Ishikawa (cell line): ENCODE results near the gene CNTF.

ENCODE experiments used
- CEBPB ChIP-seq: IDR thresholded peaks from 2 replicates; pipeline ENCODE4 v1.6.1; 2012
- CREB1 ChIP-seq: IDR thresholded peaks from 2 replicates; pipeline ENCODE4 v1.6.1; 2012; ENCODE audit warnings: low read depth
- EGR1 ChIP-seq: IDR thresholded peaks from 2 replicates; pipeline ENCODE4 v1.6.1; 2012
- EP300 ChIP-seq: IDR thresholded peaks from 2 replicates; pipeline ENCODE4 v1.6.1; 2012; ENCODE audit warnings: borderline replicate concordance
- FOXM1 ChIP-seq: IDR thresholded peaks from 2 replicates; pipeline ENCODE4 v1.6.1; 2012; ENCODE audit warnings: low read depth, borderline replicate concordance
- NFIC ChIP-seq: IDR thresholded peaks from 2 replicates; pipeline ENCODE4 v1.6.1; 2012
- RAD21 ChIP-seq: IDR thresholded peaks from 2 replicates; pipeline ENCODE4 v1.6.1; 2012; ENCODE audit warnings: low read depth
- TAF1 ChIP-seq: IDR thresholded peaks from 2 replicates; pipeline ENCODE4 v1.6.1; 2012; ENCODE audit warnings: low read depth, mild to moderate bottlenecking
- TCF12 ChIP-seq: IDR thresholded peaks from 2 replicates; pipeline ENCODE4 v1.6.1; 2012; ENCODE audit warnings: low read depth
- TEAD4 ChIP-seq: IDR thresholded peaks from 2 replicates; pipeline ENCODE4 v1.6.1; 2012
- YY1 ChIP-seq: IDR thresholded peaks from 2 replicates; pipeline ENCODE4 v1.6.1; 2012; ENCODE audit warnings: low read depth
- ZBTB7A ChIP-seq: IDR thresholded peaks from 2 replicates; pipeline ENCODE4 v1.6.1; 2012; ENCODE audit warnings: low read depth
- TF ChIP-seq, protein P1 (sequence below): IDR thresholded peaks from 2 replicates; pipeline ENCODE4 v1.6.1; 2012
- TF ChIP-seq, protein P2 (sequence below): IDR thresholded peaks from 2 replicates; pipeline ENCODE4 v1.6.1; 2012
- TF ChIP-seq, protein P3 (sequence below): IDR thresholded peaks from 2 replicates; pipeline ENCODE4 v1.6.1; 2012; ENCODE audit warnings: low read depth, mild to moderate bottlenecking

Gene CNTF

DNA sequence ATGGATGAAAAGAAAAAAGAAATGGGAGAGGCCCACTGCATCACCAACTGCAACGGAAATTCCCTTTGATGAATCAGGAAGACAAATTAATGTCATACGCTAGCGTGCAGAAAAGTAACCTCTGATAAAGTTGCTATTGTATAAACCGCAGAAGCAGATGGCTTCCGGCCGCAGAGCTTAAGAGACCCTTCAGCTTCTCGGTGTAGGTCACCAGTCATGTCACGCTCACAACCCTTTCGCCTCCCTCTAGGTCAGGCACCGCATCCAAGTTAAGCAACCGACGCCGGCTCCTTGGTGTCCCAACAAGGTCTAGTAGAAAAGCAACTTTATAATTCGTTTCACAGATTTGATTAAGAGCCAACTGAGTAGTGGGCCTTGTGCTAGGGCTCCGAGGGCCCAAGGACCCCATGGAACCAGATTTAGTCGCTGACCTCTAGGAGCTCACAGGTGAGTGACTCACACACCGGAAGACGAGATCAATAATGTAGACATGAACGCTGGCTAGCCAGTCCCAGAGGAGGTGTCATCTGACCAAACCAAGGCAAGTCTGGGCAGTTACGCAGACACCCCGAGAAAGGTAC is 44.8 kb upstream of the CNTF start:
- TF ChIP-seq, protein P1, sequence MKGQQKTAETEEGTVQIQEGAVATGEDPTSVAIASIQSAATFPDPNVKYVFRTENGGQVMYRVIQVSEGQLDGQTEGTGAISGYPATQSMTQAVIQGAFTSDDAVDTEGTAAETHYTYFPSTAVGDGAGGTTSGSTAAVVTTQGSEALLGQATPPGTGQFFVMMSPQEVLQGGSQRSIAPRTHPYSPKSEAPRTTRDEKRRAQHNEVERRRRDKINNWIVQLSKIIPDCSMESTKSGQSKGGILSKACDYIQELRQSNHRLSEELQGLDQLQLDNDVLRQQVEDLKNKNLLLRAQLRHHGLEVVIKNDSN = peak; percentile 64
- TF ChIP-seq TEAD4 = no peak
- peak; percentile 52; the same call in 1 of the 2 replicates for TF ChIP-seq TAF1
- peak; percentile 41; the same call in 1 of the 2 replicates for TF ChIP-seq NFIC
- TF ChIP-seq, protein P2, sequence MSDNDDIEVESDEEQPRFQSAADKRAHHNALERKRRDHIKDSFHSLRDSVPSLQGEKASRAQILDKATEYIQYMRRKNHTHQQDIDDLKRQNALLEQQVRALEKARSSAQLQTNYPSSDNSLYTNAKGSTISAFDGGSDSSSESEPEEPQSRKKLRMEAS = no peak
- no peak for TF ChIP-seq CEBPB
- TF ChIP-seq, protein P3, sequence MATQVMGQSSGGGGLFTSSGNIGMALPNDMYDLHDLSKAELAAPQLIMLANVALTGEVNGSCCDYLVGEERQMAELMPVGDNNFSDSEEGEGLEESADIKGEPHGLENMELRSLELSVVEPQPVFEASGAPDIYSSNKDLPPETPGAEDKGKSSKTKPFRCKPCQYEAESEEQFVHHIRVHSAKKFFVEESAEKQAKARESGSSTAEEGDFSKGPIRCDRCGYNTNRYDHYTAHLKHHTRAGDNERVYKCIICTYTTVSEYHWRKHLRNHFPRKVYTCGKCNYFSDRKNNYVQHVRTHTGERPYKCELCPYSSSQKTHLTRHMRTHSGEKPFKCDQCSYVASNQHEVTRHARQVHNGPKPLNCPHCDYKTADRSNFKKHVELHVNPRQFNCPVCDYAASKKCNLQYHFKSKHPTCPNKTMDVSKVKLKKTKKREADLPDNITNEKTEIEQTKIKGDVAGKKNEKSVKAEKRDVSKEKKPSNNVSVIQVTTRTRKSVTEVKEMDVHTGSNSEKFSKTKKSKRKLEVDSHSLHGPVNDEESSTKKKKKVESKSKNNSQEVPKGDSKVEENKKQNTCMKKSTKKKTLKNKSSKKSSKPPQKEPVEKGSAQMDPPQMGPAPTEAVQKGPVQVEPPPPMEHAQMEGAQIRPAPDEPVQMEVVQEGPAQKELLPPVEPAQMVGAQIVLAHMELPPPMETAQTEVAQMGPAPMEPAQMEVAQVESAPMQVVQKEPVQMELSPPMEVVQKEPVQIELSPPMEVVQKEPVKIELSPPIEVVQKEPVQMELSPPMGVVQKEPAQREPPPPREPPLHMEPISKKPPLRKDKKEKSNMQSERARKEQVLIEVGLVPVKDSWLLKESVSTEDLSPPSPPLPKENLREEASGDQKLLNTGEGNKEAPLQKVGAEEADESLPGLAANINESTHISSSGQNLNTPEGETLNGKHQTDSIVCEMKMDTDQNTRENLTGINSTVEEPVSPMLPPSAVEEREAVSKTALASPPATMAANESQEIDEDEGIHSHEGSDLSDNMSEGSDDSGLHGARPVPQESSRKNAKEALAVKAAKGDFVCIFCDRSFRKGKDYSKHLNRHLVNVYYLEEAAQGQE = no peak
- no peak for TF ChIP-seq EGR1
- no peak for TF ChIP-seq CREB1

- TF ChIP-seq ZBTB7A (no peak), TCF12 (peak; percentile 63; the same call in 1 of the 2 replicates), CREB1 (peak; percentile 65), TAF1 (0 out of 2 replicates have a peak, but pooled peaks have one; percentile 31), EP300 (no peak), YY1 (peak; percentile 88)
- TF ChIP-seq, protein P2 = peak; percentile 72
Observed at GRCh38 chr11:58578136-58578634, 44.3 kb upstream of the CNTF start.

DNA sequence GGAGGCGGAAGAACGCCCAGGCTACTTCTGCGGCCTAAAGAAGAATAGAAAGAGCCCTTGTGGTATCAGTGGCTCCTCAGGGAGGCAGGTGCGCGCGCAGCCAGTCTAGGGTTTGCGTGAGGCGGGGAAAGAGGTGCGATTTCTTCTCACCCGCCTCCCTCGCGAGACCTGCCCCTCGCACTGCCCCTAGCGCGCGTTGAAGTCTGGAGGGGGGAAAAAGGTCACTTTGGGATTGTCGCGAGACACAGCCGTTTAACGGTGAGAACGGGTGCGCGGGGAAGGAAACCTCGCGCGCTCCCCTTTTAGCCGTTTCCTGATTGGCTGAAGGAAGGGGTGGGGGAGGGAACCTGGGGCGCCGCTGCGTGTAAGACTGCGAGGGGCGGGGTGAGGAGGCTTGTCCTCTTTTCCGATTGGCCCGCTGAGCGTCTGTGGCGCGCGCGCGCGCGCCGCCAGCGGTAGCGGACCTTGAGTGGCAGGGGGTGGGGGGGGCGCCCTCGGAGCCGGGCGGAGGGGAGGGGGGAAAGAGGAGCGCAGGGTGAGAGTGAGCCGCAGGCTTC is 43.8 kb upstream of the CNTF start, which contains the start of gene ZFP91:
ZFP91 (plus strand) TSS at position 429 of the 557 bp plus-strand sequence. CDS start 219 bp downstream, outside the sequence.
- TF ChIP-seq CREB1 = no peak
- TF ChIP-seq FOXM1 = no peak
- TF ChIP-seq EGR1 = no peak
- TF ChIP-seq RAD21 = no peak
- TF ChIP-seq TAF1 = no peak; the same call in 1 of the 2 replicates
- no peak for TF ChIP-seq YY1
- no peak for TF ChIP-seq TCF12
- no peak for TF ChIP-seq NFIC
- TF ChIP-seq, protein P3 = no peak
- TF ChIP-seq, protein P1 = no peak
- TF ChIP-seq ZBTB7A = no peak
- no peak for TF ChIP-seq EP300
- TF ChIP-seq, protein P2 = no peak
- no peak for TF ChIP-seq CEBPB
- TF ChIP-seq TEAD4 = no peak

GRCh38 chr11:58579192-58580129 is 43.0 kb upstream of the CNTF start:
- TF ChIP-seq EP300 = no peak
- no peak for TF ChIP-seq TEAD4
- peak; percentile 50; the same call in 1 of the 2 replicates for TF ChIP-seq TCF12
- TF ChIP-seq, protein P1 = peak; percentile 96
- TF ChIP-seq NFIC = no peak
- TF ChIP-seq, protein P3 = no peak
- peak; percentile 22; the same call in 1 of the 2 replicates for TF ChIP-seq CEBPB
- no peak for TF ChIP-seq RAD21
- TF ChIP-seq ZBTB7A = peak; percentile 75
- TF ChIP-seq, protein P2 = peak; percentile 95
- no peak for TF ChIP-seq EGR1
- no peak for TF ChIP-seq FOXM1
- TF ChIP-seq CREB1 = no peak
